K562 (cell line): ENCODE results near the gene NDRG3.

Source experiments
- PHF20 ChIP-seq: fragments of 450-650 bp; IDR thresholded peaks from 2 replicates; pipeline ENCODE4 v1.6.1; 2018; ENCODE audit not compliant: partially characterized antibody
- POLR2AphosphoS5 ChIP-seq: IDR thresholded peaks from 2 replicates; pipeline ENCODE4 v1.6.1; 2011; ENCODE audit warnings: mild to moderate bottlenecking, low read depth, low read length, moderate library complexity; ENCODE audit not compliant: control insufficient read depth, insufficient read depth

- TF ChIP-seq POLR2AphosphoS5, result no peak
- TF ChIP-seq PHF20, result no peak
These were observed 113.2 kb downstream of the NDRG3 start for GRCh38 chr20:36632487-36633284.
